Coronary artery (tissue), 2 donors: ENCODE data around the gene CEP76.
"Not testable (repeated sequence)": the region's sequence is repeated elsewhere in the genome, so short reads cannot be mapped to it uniquely, and the experiment has no call there.

Experiments
- DNase-seq: peaks from one replicate; pipeline ENCODE4 v3.0.0-alpha.2; 2017; ENCODE audit warnings: low spot score
- H3K27ac ChIP-seq, 2 donors: fragments of 200-600 bp; sonication (generic); one replicate each; pipeline ENCODE4 v1.5.1; 2016 to 2019
- H3K4me3 ChIP-seq: fragments of 200-600 bp; sonication (generic); 2 replicates; pipeline ENCODE4 v1.5.1; 2016; ENCODE audit warnings: mild to moderate bottlenecking, moderate library complexity
- CTCF ChIP-seq: fragments of 200-600 bp; sonication (generic); IDR thresholded peaks from one replicate; pipeline ENCODE4 v1.5.1; 2019; ENCODE audit warnings: antibody characterized with exemption

CEP76 gene

GRCh38 chr18:12631831-12632477 is 70.6 kb downstream of the CEP76 start:
- Histone ChIP-seq H3K4me3 (no peak overlapping the region), H3K27ac (no peak overlapping the region)
- DNase-seq: no peak
- no peak for TF ChIP-seq CTCF

GRCh38 chr18:12630136-12630535 is 72.4 kb downstream of the CEP76 start:
- H3K4me3 ChIP-seq: no peak overlapping the region
- no peak for DNase-seq
- no peak overlapping the region for H3K27ac ChIP-seq
- no peak for TF ChIP-seq CTCF

DNA sequence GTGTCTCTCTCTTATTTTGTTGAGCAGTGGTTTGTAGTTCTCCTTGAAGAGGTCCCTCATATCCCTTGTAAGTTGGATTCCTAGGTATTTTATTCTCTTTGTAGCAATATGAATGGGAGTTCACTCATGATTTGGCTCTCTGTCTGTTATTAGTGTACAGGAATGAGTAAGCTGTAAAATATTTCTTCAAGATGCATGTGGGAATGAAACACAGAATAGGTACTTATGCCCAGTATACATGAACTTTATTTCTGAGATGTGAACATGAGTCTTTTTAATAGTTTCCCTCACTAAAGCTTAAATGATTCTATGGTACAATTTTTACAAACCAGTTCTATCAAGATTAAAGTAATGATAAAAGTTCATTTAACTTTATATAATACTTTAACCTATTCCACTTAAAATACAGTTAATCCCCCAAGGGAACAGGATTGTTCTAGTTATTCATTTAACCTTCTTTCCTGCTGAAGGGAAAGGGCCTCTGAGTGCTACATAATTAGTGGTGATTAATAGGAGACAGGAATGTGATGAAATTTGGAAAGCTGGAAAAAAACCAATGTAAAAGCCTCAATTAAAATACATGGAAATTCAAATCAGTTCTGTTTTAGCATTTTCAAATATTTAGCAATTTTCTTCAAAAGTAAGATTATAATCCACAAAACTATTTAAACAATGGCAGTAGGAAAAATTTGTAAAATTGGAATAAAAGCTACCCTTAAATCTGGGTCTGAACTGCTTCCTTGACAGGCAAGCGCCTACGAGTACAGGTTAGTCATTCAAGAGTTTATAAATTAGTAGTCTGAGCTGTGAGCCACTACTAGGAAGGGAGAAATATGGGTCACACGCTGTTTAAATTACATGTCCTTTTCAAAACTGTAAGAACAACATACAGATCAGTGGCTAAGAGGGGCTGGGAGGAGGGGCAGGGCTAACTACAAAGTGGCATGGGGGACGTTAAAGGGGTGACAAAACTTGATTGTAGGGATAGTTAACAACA is 73.5 kb downstream of the CEP76 start:
- Histone ChIP-seq H3K4me3 (no peak overlapping the region), H3K27ac (no peak overlapping the region)
- DNase-seq: no peak
- TF ChIP-seq CTCF: no peak

DNA sequence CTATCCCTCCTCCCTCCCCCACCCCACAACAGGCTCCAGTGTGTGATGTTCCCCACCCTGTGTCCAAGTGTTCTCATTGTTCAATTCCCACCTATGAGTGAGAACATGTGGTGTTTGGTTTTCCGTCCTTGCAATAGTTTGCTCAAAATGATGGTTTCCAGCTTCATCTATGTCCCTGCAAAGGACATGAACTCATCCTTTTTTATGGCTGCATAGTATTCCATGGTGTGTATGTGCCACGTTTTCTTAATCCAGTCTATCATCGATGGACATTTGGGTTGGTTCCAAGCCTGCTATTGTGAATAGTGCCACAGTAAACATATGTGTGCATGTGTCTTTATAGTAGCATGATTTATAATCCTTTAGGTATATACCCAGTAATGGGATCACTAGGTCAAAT is 75.3 kb downstream of the CEP76 start:
- not testable (repeated sequence) for H3K4me3 ChIP-seq, H3K27ac ChIP-seq, DNase-seq

DNA sequence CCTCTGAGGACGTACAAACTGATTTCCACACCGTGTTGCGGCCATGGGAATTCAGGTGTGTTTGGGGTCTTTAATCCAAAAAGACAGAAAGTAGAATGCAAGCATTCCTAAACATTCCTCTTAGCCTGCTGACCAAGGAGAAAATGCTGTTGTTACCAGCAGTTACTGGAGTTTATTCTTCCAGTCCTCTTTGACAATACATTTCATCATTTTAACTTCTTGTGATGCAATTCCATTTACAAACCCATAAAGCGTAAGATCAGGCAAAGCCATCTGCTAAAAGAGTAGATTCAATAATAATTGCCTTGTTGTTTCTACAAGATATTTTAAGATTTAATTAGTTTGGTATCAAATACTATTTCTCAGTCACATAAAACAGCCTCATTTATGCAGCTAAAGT is 77.3 kb downstream of the CEP76 start:
- DNase-seq: no peak
- Histone ChIP-seq H3K27ac (no peak overlapping the region), H3K4me3 (no peak overlapping the region)
- no peak for TF ChIP-seq CTCF
